ENCODE results near the gene HOMER1.

The HOMER1 gene

GRCh38 chr5:79454043-79454442 lies 59.9 kb downstream of the HOMER1 start:
- no peak overlapping the region for H3K9ac ChIP-seq (ENCODE audit: low read length)
- no peaks in the 10 kb centered on the region for H3K27me3 ChIP-seq (ENCODE audit: control insufficient read depth, insufficient read depth, low read length)
- no peak overlapping the region for H3K27ac ChIP-seq (ENCODE audit: low read length)
- H3K36me3 ChIP-seq (ENCODE audit: control insufficient read depth, low read depth, low read length) = peaks cover 3% of the 10 kb centered on the region
- no peak overlapping the region for H3K4me3 ChIP-seq (ENCODE audit: low read length)
- H3K9me3 ChIP-seq (ENCODE audit: control insufficient read depth, low read depth, low read length) = no peaks in the 10 kb centered on the region
- H3K4me1 ChIP-seq (ENCODE audit: control insufficient read depth, low read depth, low read length) = no peaks in the 10 kb centered on the region

DNA sequence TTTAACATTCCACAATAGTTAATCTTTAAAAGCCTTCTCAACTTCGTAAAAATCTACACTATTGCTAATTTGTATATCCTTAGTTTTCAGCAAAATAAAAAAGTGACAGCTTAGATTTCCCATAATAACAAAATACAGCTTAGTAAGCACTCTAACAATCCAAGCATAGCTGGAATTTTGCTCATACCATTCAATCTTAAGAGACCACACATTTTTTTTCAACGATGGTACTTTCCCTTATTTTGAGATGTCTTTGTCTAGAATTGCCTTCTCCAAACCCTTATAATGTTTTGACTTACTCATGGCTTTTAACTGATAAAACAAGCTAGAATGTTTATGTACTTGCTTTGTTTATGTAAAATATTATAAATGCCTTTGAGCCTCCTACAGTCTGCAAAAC lies 65.6 kb downstream of the HOMER1 start:
- peaks cover 3% of the 10 kb centered on the region for H3K36me3 ChIP-seq (ENCODE audit: control insufficient read depth, low read depth, low read length)
- no peak overlapping the region for H3K9ac ChIP-seq (ENCODE audit: low read length)
- no peak overlapping the region for H3K4me3 ChIP-seq (ENCODE audit: low read length)
- no peak overlapping the region for H3K27ac ChIP-seq (ENCODE audit: low read length)
- no peaks in the 10 kb centered on the region for H3K4me1 ChIP-seq (ENCODE audit: control insufficient read depth, low read depth, low read length)
- no peaks in the 10 kb centered on the region for H3K9me3 ChIP-seq (ENCODE audit: control insufficient read depth, low read depth, low read length)
- H3K27me3 ChIP-seq (ENCODE audit: control insufficient read depth, insufficient read depth, low read length) = no peaks in the 10 kb centered on the region

- Histone ChIP-seq H3K9me3 (ENCODE audit: control insufficient read depth, low read depth, low read length) (no peaks in the 10 kb centered on the region), H3K4me3 (ENCODE audit: low read length) (no peak overlapping the region), H3K36me3 (ENCODE audit: control insufficient read depth, low read depth, low read length) (peaks cover 17% of the 10 kb centered on the region), H3K4me1 (ENCODE audit: control insufficient read depth, low read depth, low read length) (peaks cover 3% of the 10 kb centered on the region), H3K27me3 (ENCODE audit: control insufficient read depth, insufficient read depth, low read length) (no peaks in the 10 kb centered on the region), H3K27ac (ENCODE audit: low read length) (no peak overlapping the region), H3K9ac (ENCODE audit: low read length) (no peak overlapping the region)
Observed at GRCh38 chr5:79436821-79437220, 77.1 kb downstream of the HOMER1 start.

DNA sequence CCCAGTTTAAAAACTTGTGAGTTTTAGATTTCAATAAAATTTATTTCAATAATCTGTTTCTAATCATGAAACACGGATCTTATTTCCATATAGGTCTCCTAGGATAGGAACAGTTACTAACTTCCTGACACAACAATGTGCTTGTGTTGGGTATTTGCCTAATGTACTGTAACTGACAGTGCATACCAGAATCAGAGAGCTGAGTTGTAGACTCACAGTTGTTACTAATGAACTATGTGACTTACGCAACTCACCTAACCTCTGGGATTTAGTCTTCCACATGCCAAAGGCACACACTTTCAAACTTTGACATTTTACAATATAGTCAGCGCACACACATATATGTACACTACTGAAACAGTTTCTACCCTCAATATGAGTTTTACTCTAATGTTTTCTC lies 77.7 kb downstream of the HOMER1 start:
- no peak overlapping the region for H3K27ac ChIP-seq (ENCODE audit: low read length)
- H3K9ac ChIP-seq (ENCODE audit: low read length) = no peak overlapping the region
- no peak overlapping the region for H3K4me3 ChIP-seq (ENCODE audit: low read length)
- H3K4me1 ChIP-seq (ENCODE audit: control insufficient read depth, low read depth, low read length) = peaks cover 3% of the 10 kb centered on the region
- no peaks in the 10 kb centered on the region for H3K9me3 ChIP-seq (ENCODE audit: control insufficient read depth, low read depth, low read length)
- H3K27me3 ChIP-seq (ENCODE audit: control insufficient read depth, insufficient read depth, low read length) = no peaks in the 10 kb centered on the region
- H3K36me3 ChIP-seq (ENCODE audit: control insufficient read depth, low read depth, low read length) = peaks cover 18% of the 10 kb centered on the region

- Histone ChIP-seq H3K9ac (ENCODE audit: low read length) (no peak overlapping the region), H3K27ac (ENCODE audit: low read length) (no peak overlapping the region), H3K4me1 (ENCODE audit: control insufficient read depth, low read depth, low read length) (peaks cover 3% of the 10 kb centered on the region), H3K36me3 (ENCODE audit: control insufficient read depth, low read depth, low read length) (peaks cover 3% of the 10 kb centered on the region), H3K4me3 (ENCODE audit: low read length) (no peak overlapping the region), H3K27me3 (ENCODE audit: control insufficient read depth, insufficient read depth, low read length) (no peaks in the 10 kb centered on the region), H3K9me3 (ENCODE audit: control insufficient read depth, low read depth, low read length) (no peaks in the 10 kb centered on the region)
Observed at GRCh38 chr5:79430196-79430595, 83.7 kb downstream of the HOMER1 start.

- Histone ChIP-seq H3K9me3 (ENCODE audit: control insufficient read depth, low read depth, low read length) (no peaks in the 10 kb centered on the region), H3K27ac (ENCODE audit: low read length) (no peak overlapping the region), H3K36me3 (ENCODE audit: control insufficient read depth, low read depth, low read length) (no peaks in the 10 kb centered on the region), H3K9ac (ENCODE audit: low read length) (no peak overlapping the region), H3K27me3 (ENCODE audit: control insufficient read depth, insufficient read depth, low read length) (no peaks in the 10 kb centered on the region), H3K4me1 (ENCODE audit: control insufficient read depth, low read depth, low read length) (no peaks in the 10 kb centered on the region), H3K4me3 (ENCODE audit: low read length) (no peak overlapping the region)
Observed at GRCh38 chr5:79423296-79423695, 90.6 kb downstream of the HOMER1 start.

- H3K27ac ChIP-seq (ENCODE audit: low read length) = no peak overlapping the region
- H3K27me3 ChIP-seq (ENCODE audit: control insufficient read depth, insufficient read depth, low read length) = no peaks in the 10 kb centered on the region
- H3K9ac ChIP-seq (ENCODE audit: low read length) = no peak overlapping the region
- H3K36me3 ChIP-seq (ENCODE audit: control insufficient read depth, low read depth, low read length) = no peaks in the 10 kb centered on the region
- H3K4me1 ChIP-seq (ENCODE audit: control insufficient read depth, low read depth, low read length) = no peaks in the 10 kb centered on the region
- H3K9me3 ChIP-seq (ENCODE audit: control insufficient read depth, low read depth, low read length) = no peaks in the 10 kb centered on the region
- no peak overlapping the region for H3K4me3 ChIP-seq (ENCODE audit: low read length)
Observed at GRCh38 chr5:79420248-79420647, 93.7 kb downstream of the HOMER1 start.

GRCh38 chr5:79418276-79418675 lies 95.7 kb downstream of the HOMER1 start:
- no peak overlapping the region for H3K4me3 ChIP-seq (ENCODE audit: low read length)
- no peaks in the 10 kb centered on the region for H3K9me3 ChIP-seq (ENCODE audit: control insufficient read depth, low read depth, low read length)
- H3K36me3 ChIP-seq (ENCODE audit: control insufficient read depth, low read depth, low read length) = no peaks in the 10 kb centered on the region
- no peak overlapping the region for H3K9ac ChIP-seq (ENCODE audit: low read length)
- no peak overlapping the region for H3K27ac ChIP-seq (ENCODE audit: low read length)
- no peaks in the 10 kb centered on the region for H3K27me3 ChIP-seq (ENCODE audit: control insufficient read depth, insufficient read depth, low read length)
- no peaks in the 10 kb centered on the region for H3K4me1 ChIP-seq (ENCODE audit: control insufficient read depth, low read depth, low read length)

DNA sequence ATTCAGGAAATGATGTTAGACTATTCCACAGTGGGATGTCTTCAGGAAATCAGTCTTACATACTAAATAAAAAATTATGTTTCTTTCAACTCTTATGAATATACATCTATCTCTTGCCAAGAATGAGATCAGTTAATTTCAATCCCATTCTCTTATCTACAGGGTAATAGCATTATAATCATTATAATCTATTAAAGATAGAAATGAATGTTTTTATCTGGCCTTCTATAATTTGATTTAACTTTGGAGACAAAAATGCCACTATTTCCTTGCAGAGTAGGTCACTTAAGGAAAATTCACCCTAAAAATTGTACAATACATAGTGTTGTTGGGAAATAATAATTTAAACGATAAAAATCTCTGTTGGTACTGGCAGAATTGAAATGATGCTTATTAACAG lies 96.4 kb downstream of the HOMER1 start:
- H3K27ac ChIP-seq (ENCODE audit: low read length) = no peak overlapping the region

GRCh38 chr5:79416499-79416898 lies 97.4 kb downstream of the HOMER1 start:
- Histone ChIP-seq H3K9ac (ENCODE audit: low read length) (no peak overlapping the region), H3K4me1 (ENCODE audit: control insufficient read depth, low read depth, low read length) (no peaks in the 10 kb centered on the region), H3K27ac (ENCODE audit: low read length) (no peak overlapping the region)

More for the DNA sequence above, 96.4 kb downstream of the HOMER1 start:
- H3K27me3 ChIP-seq (ENCODE audit: control insufficient read depth, insufficient read depth, low read length) = no peaks in the 10 kb centered on the region
- no peak overlapping the region for H3K9ac ChIP-seq (ENCODE audit: low read length)
- H3K36me3 ChIP-seq (ENCODE audit: control insufficient read depth, low read depth, low read length) = peaks cover 3% of the 10 kb centered on the region
- H3K4me3 ChIP-seq (ENCODE audit: low read length) = no peak overlapping the region
- H3K4me1 ChIP-seq (ENCODE audit: control insufficient read depth, low read depth, low read length) = no peaks in the 10 kb centered on the region
- H3K9me3 ChIP-seq (ENCODE audit: control insufficient read depth, low read depth, low read length) = no peaks in the 10 kb centered on the region

DNA sequence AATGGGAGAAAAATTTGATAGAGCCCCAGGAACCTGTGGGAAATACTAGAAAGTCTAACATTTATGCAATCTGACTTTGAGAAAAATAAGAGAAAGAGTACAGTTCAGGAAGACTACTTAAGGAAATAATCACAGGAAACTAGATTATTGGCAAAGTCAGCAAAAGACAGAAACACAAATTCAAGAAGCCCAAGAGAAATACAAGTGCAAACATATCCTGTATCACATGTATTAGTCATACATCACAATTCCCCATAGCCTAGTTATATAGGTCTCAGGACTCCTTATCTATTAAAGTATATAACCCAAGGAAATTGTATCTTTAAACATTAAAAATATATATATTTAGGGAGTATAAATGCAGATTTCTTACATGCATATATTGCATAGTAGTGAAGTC lies 100.8 kb downstream of the HOMER1 start:
- Histone ChIP-seq H3K4me1 (ENCODE audit: control insufficient read depth, low read depth, low read length) (no peaks in the 10 kb centered on the region), H3K9ac (ENCODE audit: low read length) (no peak overlapping the region), H3K36me3 (ENCODE audit: control insufficient read depth, low read depth, low read length) (peaks cover 3% of the 10 kb centered on the region), H3K27ac (ENCODE audit: low read length) (no peak overlapping the region), H3K4me3 (ENCODE audit: low read length) (no peak overlapping the region), H3K27me3 (ENCODE audit: control insufficient read depth, insufficient read depth, low read length) (no peaks in the 10 kb centered on the region), H3K9me3 (ENCODE audit: control insufficient read depth, low read depth, low read length) (peaks cover 4% of the 10 kb centered on the region)

More at GRCh38 chr5:79416499-79416898, 97.4 kb downstream of the HOMER1 start:
- H3K4me3 ChIP-seq (ENCODE audit: low read length) = no peak overlapping the region
- H3K36me3 ChIP-seq (ENCODE audit: control insufficient read depth, low read depth, low read length) = peaks cover 3% of the 10 kb centered on the region
- H3K27me3 ChIP-seq (ENCODE audit: control insufficient read depth, insufficient read depth, low read length) = no peaks in the 10 kb centered on the region
- H3K9me3 ChIP-seq (ENCODE audit: control insufficient read depth, low read depth, low read length) = no peaks in the 10 kb centered on the region

DNA sequence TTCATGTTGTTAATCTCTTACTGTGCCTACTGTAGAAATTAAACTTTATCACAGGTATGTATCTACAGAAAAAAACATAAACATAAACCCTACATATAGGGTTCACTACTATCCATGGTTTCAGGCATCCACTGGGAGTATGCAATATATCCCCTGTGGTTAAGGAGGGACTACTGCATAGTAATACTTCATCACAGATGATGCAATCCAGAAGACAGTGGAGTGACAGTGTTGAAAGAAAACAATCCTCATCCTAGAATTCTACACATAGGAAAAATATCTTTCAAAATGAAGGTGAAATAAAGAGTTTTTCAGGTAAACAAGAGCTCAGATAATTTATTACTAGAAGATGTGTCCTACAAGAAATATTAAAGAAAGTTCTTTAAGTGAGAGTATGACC lies 105.9 kb downstream of the HOMER1 start:
- Histone ChIP-seq H3K36me3 (ENCODE audit: control insufficient read depth, low read depth, low read length) (peaks cover 5% of the 10 kb centered on the region), H3K27ac (ENCODE audit: low read length) (no peak overlapping the region), H3K4me3 (ENCODE audit: low read length) (no peak overlapping the region), H3K9ac (ENCODE audit: low read length) (no peak overlapping the region), H3K27me3 (ENCODE audit: control insufficient read depth, insufficient read depth, low read length) (no peaks in the 10 kb centered on the region), H3K9me3 (ENCODE audit: control insufficient read depth, low read depth, low read length) (peaks cover 4% of the 10 kb centered on the region), H3K4me1 (ENCODE audit: control insufficient read depth, low read depth, low read length) (no peaks in the 10 kb centered on the region)

Data from iPS-18a (cell line).